GM19455 (cell line): ENCODE measurements around the gene DNTT.

Experiments
- ATAC-seq: cut with Tn5 transposase; IDR thresholded peaks from one replicate; pipeline ENCODE4 v1.9.1; 2021; ENCODE audit not compliant: unreplicated experiment

DNTT gene

DNA sequence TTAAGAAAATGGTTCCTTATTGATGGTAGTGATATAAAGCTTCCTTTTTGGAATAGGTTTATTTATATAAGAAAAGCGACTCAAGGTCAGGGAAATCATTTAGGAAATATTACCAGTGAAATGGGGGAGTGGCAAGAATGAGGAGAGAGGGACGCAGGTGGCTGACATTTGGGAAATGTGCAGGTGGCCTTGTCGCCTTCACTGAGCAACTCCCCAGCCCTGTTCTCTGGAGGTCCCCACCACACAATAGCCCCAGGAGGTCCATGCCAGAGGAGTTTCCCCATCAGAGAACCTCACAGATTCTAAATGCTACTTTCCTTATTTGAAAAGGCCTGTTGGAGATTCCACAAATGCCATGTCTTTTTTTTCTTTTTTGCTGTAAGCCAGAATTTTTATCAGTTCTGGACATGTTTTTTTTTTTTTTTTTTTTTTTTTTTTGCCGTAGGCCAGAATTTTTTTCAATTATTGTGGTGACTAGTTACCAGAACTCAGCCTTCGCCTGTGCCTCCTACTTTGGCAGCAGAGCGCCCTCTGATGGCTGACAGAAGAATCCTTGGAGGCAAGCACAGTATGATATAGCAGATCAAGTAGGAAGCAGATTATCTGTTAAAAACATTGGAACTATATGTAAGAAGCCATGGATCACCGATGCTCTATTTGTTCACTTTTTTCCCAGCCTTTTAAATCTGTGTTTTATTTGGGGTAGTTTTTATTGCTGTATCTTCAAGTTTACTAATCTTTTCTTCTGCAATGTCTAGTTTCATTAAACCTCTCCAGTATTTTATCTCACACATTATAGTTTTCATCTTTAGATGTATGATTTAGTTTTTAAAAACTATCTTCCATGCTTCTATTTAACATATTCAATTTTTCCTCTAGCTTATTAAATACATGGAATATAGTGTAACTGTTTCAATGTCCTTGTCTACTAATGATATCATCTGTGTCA, 36.0 kb downstream of the DNTT start:
- peak; percentile 63 for ATAC-seq

DNA sequence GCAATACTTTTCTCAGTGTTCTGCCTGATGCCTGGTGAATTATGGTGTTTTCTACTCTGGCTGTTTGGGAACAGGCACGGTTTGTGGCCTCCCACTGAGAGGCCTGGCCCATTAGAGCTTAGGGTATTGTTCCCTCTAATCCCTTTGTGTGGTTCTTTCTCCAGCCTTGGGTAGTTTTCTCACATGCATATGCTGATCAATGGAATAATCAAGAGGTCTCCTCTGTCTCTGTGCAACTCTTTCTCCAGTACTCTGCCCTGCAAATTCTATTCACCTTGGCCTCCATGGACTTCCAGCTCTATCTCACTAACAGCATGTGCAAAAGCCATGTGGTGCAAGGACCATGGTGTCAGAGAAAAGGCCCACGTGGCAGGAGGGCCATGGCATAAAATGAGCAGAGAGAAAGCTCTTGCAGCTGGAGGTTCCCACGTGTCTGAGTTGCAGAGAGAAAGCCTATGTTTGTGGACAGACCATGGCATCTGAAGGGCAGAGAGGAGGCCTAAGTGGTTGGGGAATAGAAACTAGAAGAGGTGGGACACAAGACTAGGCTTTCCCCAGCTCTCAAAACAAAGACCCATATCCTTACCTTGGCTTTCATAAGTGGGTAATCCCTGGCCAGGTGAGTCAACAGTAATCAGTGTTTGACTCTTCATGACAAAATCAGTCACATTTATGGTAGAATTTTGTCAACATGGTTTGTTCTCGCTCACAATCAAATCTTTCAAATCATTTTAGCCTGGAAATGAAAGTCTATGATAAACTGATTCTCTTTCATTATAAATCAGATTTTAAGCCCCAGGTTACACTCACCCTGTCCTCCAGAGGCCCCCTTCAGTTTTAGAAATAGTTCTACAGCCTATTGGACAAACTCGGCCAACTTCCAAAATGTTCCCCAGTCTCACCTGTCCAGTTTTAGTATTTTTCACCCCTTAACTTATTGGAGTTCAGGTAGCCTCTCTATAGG, 37.3 kb downstream of the DNTT start:
- ATAC-seq = no peak

DNA sequence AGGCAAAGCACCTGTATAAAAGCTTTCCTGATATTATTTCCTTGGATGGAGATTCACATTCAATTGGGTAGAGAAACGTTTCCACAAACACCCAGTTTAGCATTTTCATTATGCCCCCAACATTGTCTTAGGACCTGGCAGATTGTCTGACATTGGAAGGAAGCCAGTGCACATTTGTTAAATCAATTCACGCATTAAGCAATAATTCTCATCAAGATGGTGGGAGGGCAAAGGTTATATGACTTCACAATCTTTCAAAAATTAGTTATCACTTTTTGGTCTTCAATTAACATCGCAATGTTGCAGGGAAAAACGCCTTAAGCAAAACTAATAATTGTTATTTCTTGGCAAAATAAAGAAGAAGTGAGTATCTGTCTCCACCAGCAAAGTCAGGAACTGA, 38.2 kb downstream of the DNTT start:
- no peak for ATAC-seq

DNA sequence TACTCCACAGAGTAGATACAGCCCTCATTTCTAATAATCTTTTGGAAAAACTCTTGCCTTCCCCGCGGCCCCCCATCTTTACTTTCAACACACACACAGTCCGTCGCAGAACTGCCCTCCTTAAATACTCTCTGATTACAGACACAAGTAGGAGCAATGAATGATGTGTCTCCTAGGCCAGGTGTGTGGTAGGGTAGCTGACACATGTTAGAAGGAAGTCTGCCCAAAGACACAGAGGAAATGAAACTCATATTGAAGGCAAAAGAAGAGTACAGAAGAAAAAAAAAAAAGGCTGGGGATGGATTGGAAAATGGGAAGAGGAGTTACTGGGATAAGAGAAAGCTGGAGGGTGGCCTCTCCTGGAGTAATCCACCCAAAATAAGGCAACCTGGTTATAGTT, 39.9 kb downstream of the DNTT start:
- ATAC-seq = no peak

DNA sequence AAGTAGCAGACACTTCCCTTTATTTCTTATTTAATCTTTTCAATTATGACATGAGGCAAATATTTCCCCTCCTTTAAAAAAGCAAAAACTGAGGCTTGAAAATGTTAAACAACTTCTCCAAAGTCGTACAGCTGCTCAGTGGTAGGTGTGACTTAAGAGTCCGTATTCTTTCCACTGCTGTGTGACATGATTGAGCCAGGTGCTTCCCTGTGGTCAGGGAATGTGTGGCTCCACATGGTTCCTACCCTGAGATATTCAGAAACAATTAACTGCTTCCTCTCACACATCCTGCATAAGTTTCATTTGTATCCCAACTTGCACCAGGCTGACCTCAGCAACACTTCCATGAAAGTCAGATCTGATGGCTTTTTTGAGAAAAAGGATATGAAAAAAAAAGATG, 41.0 kb downstream of the DNTT start:
- no peak for ATAC-seq

DNA sequence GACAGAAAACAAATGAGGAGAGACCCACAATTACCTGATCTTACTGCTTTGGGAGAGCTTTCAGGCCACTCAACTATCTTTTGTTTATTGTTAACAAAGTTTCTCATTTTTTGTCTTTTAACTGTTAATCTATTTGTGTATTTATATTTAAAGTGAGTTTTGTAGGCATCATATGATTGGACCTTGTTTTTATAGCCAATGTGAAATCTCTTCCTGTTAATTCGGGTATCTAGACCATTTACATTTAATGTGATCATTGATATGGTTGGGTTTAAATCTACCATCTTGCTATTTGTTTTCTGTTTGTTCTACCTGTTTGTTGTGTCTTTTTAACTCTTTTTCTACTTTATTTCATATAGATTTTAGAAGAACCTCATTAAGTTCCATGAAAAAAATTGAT, 42.1 kb downstream of the DNTT start:
- ATAC-seq = no peak

DNA sequence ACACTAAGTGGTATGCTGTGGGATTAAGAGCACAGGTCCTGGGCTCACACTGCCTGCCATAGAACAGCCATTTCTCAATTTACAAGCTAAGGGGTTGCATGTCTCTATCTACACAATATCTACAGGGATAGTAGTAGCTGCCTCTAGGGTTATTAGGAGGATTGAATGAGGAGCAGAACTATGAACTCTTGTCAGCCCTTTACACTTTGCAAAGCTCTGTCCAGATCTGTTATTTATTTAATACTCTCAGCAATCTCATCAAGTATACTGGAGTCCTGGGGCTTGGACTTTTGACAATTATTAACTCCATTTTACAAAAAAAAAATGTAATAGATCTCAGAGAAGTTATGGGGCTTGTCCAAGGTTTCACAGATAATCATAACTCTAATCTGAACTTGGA, 47.8 kb downstream of the DNTT start:
- no peak for ATAC-seq

DNA sequence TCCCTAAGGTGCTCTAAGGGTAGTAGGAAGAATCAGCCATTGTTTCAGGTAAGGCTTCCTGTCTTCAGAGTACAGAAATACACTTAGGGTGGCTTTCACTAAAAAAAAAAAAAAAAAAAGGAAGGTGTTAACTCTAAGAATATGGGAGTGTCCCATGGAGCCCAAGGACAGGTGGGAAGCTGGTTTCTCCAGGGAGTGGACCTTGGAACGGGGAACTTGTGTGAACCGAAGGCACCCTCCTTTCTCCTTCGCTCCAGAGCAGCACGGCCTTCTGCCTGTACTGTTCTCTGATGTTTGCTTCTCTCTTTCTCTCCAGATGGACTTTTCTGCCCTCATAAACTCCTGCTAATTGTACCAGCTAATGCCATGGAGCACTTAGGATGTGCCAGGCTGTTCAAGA, 48.3 kb downstream of the DNTT start:
- no peak for ATAC-seq

DNA sequence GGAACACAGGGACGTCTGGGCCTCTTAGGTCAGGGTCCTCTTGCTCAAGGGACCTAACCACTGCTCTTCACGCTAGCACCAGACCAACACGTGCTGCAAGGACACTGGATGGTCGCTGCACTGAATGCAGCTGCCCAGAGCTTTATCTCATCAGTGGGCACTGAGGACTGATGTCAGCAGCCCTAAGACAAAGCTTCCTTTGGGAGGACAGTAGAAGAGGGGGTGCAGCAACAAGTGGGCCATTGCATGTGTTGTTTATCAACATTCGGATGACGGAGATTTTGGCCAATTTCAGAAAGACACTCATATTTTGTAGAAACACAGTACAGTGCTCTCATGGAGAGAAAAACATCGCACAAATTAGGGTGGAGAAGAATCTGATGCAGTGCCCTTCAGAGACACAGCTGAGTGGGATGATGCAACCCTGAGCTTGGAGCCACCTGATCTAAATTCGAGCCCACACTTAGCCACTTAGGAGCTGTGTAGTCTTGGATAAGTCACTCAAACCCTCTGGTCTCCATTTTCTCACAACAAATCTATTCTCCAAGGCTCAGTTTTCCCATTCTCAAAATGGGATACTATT, 52.9 kb downstream of the DNTT start:
- no peak for ATAC-seq

DNA sequence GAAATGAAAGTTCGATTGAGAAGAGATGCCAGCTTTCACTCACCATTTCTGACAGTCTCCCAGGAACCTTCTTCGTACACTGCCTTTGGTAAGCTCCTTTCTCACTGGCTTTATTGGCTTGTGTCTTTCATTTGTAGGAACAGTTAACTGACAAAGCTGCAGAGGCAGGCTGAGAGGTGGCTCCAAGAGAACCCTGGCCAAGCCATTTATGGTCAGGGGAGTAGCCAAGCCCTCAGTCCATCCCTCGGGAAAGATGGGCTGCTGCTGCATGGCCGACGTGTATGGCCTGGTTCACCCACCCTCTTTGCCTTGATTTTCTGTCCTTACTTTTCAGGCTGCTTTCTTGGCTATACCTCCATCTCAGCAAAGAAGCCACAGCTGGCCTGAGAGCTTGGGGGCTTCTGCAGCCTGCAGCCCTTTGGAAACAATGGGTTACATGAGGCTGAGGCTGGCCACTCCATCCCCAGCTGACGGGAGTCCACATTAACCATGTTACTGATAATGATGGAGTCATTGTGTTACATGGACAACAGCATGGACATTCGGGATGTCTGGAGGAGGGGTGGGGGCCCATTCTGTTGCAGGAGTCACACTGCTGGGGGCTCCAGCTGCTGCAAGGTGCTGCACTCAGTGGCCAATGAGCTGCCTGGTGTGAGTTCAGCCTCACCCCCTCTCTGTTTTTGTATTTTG, 54.8 kb downstream of the DNTT start, which contains the start of gene OPALIN:
Gene OPALIN, minus strand, starts transcription at position 152 of the 690 bp plus-strand sequence. Its CDS starts 106 bp downstream, at position 46.
- ATAC-seq = no peak

DNA sequence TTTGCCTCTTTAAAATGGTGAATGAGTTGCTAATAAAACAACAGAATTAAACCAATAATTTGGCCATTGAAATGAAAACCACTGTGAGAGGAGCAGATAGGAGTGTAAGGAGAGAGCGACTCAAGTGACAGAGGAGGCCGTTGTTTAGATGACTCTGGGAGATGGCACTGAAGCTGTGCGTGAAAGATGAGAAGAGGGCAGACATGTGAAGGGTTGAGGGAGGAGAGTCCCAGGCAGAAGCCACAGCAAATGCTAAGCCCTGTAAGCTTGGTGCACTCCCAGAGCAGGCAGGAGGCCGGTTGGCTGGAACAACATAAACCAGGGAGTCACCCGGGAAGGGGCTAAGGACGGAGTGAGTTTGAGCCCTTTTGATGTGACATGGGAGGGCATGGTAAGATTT, 55.4 kb downstream of the DNTT start:
- ATAC-seq = no peak

DNA sequence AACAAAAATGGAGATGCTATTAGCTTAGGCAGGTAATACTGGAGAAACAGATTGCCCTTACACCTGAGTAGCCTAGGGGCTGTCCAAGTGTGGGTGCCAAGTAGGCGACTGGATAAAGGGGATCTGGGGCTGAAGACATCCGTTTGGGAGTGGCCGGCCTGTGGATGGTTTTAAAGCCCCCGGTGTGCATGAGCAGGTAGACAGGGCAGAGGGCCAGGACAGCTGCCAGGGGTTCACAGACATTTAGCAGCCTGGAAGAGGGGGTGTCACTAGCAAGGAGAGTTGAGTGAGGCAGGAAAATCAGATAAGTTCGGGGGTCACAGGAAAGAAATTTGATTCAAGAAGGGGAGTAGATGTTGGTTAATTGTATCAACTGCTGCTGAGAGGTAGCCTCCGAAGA, 56.1 kb downstream of the DNTT start:
- no peak for ATAC-seq

DNA sequence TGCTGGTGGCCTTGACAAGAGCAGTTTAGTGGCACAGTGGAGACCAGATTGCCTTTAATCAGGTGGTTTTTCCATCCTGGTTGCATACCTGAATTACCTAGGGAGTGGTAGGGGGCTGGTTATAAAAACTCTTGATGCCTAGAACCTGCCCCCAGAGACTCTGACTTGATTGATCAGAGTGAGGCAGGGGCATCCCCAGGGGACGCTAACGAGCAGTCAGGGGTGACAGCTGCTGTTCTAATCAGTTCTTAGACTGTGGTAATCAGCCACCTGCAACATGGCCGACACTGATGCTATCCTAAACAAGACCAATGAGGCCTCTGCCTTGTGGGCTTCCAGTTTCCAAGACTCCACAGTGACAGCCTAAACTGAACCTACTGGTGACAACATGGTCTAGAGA, 56.5 kb downstream of the DNTT start:
- ATAC-seq = no peak

DNA sequence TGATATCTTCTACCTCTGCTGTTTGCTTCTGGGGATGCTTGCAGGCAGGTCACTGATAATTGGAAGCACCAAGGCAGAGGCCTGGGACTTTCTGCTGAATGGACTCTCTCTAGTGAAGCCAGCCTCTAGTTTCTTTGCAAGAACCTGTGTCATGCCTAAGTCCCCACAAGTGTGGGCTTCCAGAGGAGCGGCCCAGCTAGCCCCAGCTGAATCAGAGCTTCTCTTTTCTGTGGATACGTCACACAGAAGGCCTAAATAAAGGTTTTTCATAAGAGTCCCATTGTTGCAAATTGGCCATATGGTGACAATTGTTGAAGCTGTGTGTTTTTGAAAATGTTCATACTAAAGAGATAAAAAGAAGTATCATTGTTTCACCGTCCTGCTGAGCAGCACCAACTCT, 61.3 kb downstream of the DNTT start:
- no peak for ATAC-seq

DNA sequence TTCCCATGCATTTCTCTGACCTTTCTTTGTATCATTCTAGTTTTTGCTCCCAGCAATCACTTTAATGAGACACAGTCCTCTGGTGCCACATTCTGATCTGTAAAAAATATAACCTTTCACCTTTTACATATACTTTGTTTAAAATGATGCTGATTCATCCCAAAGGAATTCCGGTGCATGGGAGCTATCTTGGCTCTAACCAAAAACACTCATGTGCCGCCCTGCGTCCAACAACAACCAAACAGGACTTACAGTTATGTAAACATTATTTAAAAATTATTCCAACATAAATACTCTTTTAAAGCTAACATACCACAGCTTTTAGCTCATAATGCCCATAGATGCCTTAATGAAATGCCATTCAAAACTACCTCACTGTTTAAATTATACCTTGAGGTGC, 62.3 kb downstream of the DNTT start:
- ATAC-seq = no peak

DNA sequence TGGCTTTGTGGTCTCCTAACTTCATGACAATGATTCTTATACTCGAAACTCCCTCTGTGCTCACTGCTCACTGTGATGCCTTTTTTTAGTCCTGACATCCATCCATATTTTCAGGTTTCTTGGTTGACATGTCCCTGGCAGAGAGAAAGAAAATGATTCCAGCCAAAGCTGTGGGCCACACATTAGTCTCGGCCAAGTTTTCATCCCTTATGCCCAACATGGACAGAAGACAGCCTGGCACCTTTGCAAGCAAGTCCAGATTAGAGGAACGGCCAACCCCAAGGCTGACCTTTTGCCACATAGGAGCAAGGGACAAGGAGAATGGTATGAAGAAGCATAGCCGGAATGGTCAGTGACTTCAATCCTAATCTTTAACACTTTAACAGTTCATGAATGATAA, 63.2 kb downstream of the DNTT start:
- no peak for ATAC-seq

DNA sequence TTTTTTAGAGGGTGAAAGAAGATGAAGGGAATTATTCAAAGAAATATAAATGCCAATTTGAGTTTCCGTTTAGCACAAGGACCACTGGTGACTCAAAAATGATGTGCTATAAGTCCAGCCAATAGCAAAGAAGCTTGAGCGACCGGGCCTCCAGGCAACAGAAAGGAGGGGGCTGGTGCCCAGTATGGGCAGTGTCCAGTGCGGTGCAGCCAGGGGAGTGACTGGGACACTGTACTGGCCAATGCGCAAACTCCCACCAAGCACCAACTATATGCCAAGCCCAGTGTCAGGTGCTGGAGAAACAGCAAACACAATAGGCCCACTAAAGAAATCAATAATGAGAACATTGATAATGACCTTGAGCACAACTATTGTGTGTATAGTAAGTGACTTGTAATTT, 64.7 kb downstream of the DNTT start:
- no peak for ATAC-seq

DNA sequence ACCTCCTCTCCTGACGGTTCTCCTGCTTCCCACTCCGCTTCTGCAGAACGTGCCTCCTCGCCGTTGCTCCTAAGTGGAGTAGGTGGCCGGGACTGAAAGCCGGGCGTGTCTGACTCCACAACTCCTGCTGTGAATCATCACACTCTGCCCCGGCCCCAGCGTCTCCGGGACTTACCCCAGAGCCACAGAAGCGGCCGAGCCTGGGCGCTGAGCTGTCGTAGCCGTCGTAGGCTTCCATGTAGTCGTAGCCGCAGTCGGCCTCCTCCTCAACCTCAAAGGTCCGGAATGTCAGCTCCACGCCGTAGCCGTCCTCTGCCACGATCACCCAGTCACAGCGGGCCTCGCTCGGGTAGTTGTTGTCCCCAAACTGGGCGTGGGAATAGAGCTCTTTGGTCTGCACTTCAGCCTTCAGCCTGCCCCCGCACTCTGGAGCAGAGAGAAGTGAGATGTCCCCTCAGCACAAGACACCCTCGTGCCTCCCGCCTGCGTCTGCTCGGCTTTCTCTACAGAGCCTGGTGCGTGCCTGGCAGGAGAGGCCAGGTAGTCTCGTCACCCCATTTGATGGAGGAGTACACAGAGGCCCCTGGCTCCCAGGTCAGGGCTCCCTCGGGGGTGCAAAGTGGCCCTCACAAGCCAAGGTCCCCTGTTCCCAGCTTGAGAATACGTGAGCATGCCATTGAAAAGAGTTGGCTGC, 65.8 kb downstream of the DNTT start:
- no peak for ATAC-seq

DNA sequence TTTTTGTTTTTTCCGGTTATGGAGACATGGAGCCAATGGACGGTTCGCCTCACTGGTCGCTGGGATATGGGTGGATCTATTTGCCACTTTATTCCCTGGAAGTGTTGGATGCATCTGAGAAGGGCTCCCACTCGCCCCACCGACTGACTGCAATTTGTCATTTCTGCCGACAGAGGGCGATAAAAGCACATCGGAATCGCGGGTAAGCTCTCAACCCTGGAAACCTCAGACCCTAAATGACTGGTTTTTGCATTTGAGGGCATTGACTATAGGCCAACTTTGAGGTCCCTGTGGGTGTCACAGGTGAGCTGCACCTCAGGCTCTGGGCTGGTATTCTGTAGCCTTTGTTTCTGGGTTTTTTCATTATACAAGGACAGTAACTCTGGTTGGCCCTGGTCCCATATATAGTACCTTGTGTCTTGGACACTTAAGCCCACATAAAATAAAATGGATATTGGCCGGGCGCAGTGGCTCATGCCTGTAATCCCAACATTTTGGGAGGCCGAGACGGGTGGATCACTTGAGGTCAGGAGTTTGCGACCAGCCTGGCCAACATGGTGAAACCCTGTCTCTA, 66.4 kb downstream of the DNTT start:
- ATAC-seq = no peak

DNA sequence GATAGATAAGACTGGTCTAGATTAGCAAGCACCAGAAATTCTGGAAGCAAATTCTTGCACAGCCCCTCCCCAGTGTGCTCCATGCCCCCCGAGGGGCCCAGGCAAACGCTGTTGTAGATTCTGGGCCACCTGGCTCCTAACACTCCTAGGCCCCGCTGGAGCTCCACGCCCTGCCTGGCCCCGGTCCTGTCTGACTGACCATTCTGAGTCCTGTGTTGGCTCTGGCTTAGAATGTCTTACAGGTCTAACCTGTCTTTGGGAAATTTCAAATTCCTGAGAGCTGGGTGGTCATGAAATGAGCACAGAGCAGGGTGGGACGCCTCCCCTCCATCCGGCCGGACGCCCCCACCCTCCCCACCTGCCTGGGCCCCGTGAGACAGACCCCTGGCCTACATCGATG, 67.1 kb downstream of the DNTT start:
- ATAC-seq = no peak
